Measurements from ENCODE around the gene CTSH.

DNA sequence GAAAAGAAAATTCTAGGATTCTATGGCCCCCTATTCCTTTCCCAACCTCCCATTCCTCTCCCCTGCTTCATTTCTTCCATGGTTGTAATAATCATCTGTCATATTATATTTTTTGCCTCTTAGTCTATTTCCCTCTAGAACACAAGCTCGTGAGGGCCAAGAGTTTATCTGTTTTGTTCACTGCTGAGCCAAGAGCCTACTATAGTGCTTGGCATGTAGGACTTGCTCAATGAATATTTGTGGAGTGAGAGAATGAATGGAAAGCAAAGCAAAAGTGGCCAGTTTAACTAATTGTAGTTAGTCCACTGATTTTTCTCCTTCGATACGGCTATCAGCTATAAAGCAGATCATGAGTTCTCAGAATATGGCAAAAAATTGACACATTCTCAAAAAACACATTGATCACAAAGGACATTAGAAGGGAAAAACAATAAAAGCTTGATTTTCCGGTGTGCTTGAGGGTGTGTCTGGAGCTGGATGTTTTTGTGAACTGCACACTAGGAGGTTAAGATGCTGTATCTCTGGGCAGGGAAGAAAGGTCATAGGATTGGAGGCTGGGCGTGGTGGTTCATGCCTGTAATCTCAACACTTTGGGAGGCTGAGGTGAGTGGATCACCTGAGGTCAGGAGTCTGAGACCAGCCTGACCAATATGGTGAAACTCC lies 25.0 kb upstream of the CTSH start:
- TF ChIP-seq POLR2A (IDR thresholded peaks at IDR 0.05) (no peak), POLR2AphosphoS5 (IDR thresholded peaks at IDR 0.05) (no peak)
- TF ChIP-seq, protein P1, sequence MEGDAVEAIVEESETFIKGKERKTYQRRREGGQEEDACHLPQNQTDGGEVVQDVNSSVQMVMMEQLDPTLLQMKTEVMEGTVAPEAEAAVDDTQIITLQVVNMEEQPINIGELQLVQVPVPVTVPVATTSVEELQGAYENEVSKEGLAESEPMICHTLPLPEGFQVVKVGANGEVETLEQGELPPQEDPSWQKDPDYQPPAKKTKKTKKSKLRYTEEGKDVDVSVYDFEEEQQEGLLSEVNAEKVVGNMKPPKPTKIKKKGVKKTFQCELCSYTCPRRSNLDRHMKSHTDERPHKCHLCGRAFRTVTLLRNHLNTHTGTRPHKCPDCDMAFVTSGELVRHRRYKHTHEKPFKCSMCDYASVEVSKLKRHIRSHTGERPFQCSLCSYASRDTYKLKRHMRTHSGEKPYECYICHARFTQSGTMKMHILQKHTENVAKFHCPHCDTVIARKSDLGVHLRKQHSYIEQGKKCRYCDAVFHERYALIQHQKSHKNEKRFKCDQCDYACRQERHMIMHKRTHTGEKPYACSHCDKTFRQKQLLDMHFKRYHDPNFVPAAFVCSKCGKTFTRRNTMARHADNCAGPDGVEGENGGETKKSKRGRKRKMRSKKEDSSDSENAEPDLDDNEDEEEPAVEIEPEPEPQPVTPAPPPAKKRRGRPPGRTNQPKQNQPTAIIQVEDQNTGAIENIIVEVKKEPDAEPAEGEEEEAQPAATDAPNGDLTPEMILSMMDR (IDR thresholded peaks at IDR 0.05): no peak

All from prostate gland (tissue), 2 donors.